Ascending aorta (tissue), 2 donors: Measurements from ENCODE around the gene BTNL2. TPM values are rescaled to one million over a fixed set of nuclear protein-coding genes. Genes with fewer than 3 reads are reported as not detected.

ENCODE experiments used
- DNase-seq, 2 donors: peaks; one replicate each; pipeline ENCODE4 v3.0.0-alpha.2; 2019; ENCODE audit warnings: low spot score in 2 of 2
- H3K27ac ChIP-seq, 2 donors: fragments of 200-600 bp; sonication (generic); one replicate each; pipeline ENCODE4 v1.5.1; 2016 to 2017; ENCODE audit warnings: mild to moderate bottlenecking in 1 of 2
- H3K27me3 ChIP-seq: fragments of 200-600 bp; sonication (generic); one replicate; pipeline ENCODE4 v1.5.1; 2017
- H3K36me3 ChIP-seq, 2 donors: fragments of 200-600 bp; sonication (generic); one replicate each; pipeline ENCODE4 v1.5.1; 2016
- H3K4me1 ChIP-seq, 2 donors: fragments of 200-600 bp; sonication (generic); one replicate each; pipeline ENCODE4 v1.5.1; 2016 to 2017; ENCODE audit warnings: mild to moderate bottlenecking in 1 of 2
- H3K4me3 ChIP-seq, 2 donors: fragments of 200-600 bp; sonication (generic); one replicate each; pipeline ENCODE4 v1.5.1; 2016 to 2017; ENCODE audit warnings: mild to moderate bottlenecking in 1 of 2
- H3K9me3 ChIP-seq, 2 donors: fragments of 200-600 bp; sonication (generic); one replicate each; pipeline ENCODE4 v1.5.1; 2016
- intact Hi-C: fragments of 100-400 bp; cut with DNase I; formaldehyde crosslinking; loops from one replicate; pipeline ENCODE4 v1.15.1; 2023
- total RNA-seq: library from RNA; depleted of rRNA; stranded (reverse); fragments of >200 nt; gene quantifications from one replicate; pipeline ENCODE4 v1.1.0, GENCODE V29; 2016
- TF ChIP-seq, protein P1 (sequence below), 3 experiments: fragments of 200-600 bp in 2 of 3; fragments of 450-650 bp in 1 of 3; sonication (generic) in 2 of 3; IDR thresholded peaks; one replicate each; pipeline ENCODE4 v1.5.1; 2016 to 2019; ENCODE audit warnings: antibody characterized with exemption in 3 of 3, mild to moderate bottlenecking in 1 of 3, moderate library complexity in 1 of 3

Gene BTNL2
- total RNA-seq, 1 donor from 2014 or later: not detected

- intact Hi-C loops: no loop called here
- H3K27me3 ChIP-seq: no peaks in the 10 kb centered on the region
Observed at GRCh38 chr6:32427218-32427617, 20.2 kb upstream of the BTNL2 start.

DNA sequence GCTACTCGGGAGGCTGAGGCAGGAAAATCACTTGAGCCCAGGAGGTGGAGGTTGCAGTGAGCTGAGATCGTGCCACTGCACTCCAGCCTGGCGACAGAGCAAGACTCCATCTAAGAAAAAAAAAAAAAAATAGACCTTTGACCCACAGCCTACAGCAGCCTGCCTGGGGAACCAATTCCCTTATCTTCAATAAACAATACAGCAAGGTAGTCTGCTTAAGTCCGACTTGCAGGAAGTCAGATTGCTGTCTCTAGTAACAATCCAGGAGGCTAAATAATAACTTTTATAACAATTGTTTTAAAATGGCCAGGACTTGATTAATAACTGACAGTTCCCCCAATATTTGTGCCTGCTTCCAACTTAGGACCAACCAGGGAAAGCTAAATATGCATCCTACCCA is 19.4 kb upstream of the BTNL2 start:
- Histone ChIP-seq H3K36me3 (no peaks in the 10 kb centered on the region), H3K9me3 (no peaks in the 10 kb centered on the region), H3K4me3 (no peak overlapping the region), H3K4me1 (no peaks in the 10 kb centered on the region), H3K27ac (no peak overlapping the region), H3K27me3 (no peaks in the 10 kb centered on the region)
- intact Hi-C loops: no loop called here
- TF ChIP-seq, protein P1, sequence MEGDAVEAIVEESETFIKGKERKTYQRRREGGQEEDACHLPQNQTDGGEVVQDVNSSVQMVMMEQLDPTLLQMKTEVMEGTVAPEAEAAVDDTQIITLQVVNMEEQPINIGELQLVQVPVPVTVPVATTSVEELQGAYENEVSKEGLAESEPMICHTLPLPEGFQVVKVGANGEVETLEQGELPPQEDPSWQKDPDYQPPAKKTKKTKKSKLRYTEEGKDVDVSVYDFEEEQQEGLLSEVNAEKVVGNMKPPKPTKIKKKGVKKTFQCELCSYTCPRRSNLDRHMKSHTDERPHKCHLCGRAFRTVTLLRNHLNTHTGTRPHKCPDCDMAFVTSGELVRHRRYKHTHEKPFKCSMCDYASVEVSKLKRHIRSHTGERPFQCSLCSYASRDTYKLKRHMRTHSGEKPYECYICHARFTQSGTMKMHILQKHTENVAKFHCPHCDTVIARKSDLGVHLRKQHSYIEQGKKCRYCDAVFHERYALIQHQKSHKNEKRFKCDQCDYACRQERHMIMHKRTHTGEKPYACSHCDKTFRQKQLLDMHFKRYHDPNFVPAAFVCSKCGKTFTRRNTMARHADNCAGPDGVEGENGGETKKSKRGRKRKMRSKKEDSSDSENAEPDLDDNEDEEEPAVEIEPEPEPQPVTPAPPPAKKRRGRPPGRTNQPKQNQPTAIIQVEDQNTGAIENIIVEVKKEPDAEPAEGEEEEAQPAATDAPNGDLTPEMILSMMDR (IDR thresholded peaks at IDR 0.05): no peak
- no peak for DNase-seq

More at GRCh38 chr6:32427218-32427617, 20.2 kb upstream of the BTNL2 start:
- H3K4me1 ChIP-seq: no peaks in the 10 kb centered on the region
- H3K9me3 ChIP-seq: no peaks in the 10 kb centered on the region
- TF ChIP-seq, protein P1 (IDR thresholded peaks at IDR 0.05): no peak
- no peak for DNase-seq
- H3K4me3 ChIP-seq: no peak overlapping the region
- H3K27ac ChIP-seq: no peak overlapping the region
- no peaks in the 10 kb centered on the region for H3K36me3 ChIP-seq

DNA sequence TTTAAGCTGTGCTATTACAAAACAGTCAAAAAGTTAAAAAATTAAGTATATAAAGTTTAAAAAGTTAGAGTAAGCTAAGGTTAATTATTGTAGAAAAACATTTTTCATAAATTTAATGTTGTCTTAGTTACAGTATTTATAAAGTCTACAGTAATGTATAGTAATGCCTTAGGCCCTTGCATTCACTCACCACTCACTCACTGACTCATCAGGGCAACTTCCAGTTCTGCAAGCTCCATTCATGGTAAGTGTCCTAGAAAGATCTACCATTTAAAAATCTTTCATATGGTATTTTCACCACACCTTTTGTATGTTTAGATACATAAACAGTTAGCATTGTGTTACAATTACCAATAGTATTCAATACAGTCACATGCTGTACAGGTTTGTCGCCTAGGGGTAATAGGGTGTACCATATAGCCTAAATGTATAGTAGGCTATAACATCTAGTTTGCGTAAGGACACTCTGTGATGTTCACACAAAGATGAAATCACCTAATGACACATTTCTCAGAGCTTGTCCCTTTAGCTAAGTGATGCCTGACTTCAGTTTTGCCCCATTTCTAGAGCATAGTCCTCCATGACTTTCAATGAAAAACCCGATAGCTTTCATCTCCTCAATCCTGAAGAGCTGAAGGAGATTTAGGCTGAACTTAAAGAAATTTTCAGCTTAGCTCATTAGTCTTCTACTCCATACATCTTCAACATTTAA is 17.8 kb upstream of the BTNL2 start:
- no peaks in the 10 kb centered on the region for H3K4me1 ChIP-seq
- no peak overlapping the region for H3K27ac ChIP-seq
- H3K36me3 ChIP-seq: no peaks in the 10 kb centered on the region
- H3K9me3 ChIP-seq: no peaks in the 10 kb centered on the region
- H3K4me3 ChIP-seq: no peak overlapping the region
- TF ChIP-seq, protein P1 (IDR thresholded peaks at IDR 0.05): no peak
- no peak for DNase-seq
- no peaks in the 10 kb centered on the region for H3K27me3 ChIP-seq
- intact Hi-C loops: no loop called here

GRCh38 chr6:32416036-32416435 is 9.1 kb upstream of the BTNL2 start:
- Histone ChIP-seq H3K27ac (no peak overlapping the region), H3K27me3 (no peaks in the 10 kb centered on the region)
- intact Hi-C loops: no loop called here

GRCh38 chr6:32415521-32416019 is 8.6 kb upstream of the BTNL2 start:
- Histone ChIP-seq H3K36me3 (no peaks in the 10 kb centered on the region), H3K4me3 (peak overlapping the region in 1 of 2 donors; percentile 16), H3K9me3 (no peaks in the 10 kb centered on the region), H3K27me3 (no peaks in the 10 kb centered on the region), H3K27ac (no peak overlapping the region), H3K4me1 (peaks cover 0 to 3% of the 10 kb centered on the region in 2 donors)
- peak; percentile 18 to 83 for DNase-seq
- TF ChIP-seq, protein P1 (IDR thresholded peaks at IDR 0.05): peak; percentile 88 to 99 (median 96)
- intact Hi-C loops: loop anchor here (1.0 kb wide), 1 partner anchor 382 kb away; no protein-coding TSS in a partner anchor

More at GRCh38 chr6:32416036-32416435, 9.1 kb upstream of the BTNL2 start:
- Histone ChIP-seq H3K9me3 (no peaks in the 10 kb centered on the region), H3K4me3 (no peak overlapping the region), H3K4me1 (peaks cover 0 to 3% of the 10 kb centered on the region in 2 donors), H3K36me3 (no peaks in the 10 kb centered on the region)
- TF ChIP-seq, protein P1 (IDR thresholded peaks at IDR 0.05): no peak
- no peak for DNase-seq
